CD4-positive, alpha-beta T cell treated with Interleukin-6 at 100 ng/mL for 8 hours (primary cell): ENCODE measurements around the gene ZNF397.

ENCODE experiments used
- DNase-seq: peaks from one replicate; pipeline ENCODE4 v3.0.0-alpha.2; 2020; ENCODE audit warnings: mixed read lengths, low spot score

Gene ZNF397

GRCh38 chr18:35296060-35296459, 55.2 kb downstream of the ZNF397 start:
- DNase-seq: no peak

GRCh38 chr18:35303610-35304009, 62.8 kb downstream of the ZNF397 start:
- DNase-seq: no peak

GRCh38 chr18:35306588-35307250, 65.9 kb downstream of the ZNF397 start:
- DNase-seq: no peak
